NCI-H446 treated with DMSO at 0.1 percent for 48 hours (cell line): ENCODE measurements around the gene PALLD.
A peak's percentile ranks its signal among the peaks of the same experiment; 100 is the strongest.

Experiments used
- DNase-seq: peaks from one replicate; lab custom pipeline; 2025; lab: John Stamatoyannopoulos, UW

The PALLD gene

GRCh38 chr4:168648494-168648893 lies 151.6 kb downstream of the PALLD start:
- DNase-seq, result no peak

- DNase-seq, result no peak
These were observed 152.1 kb downstream of the PALLD start for GRCh38 chr4:168648929-168649328.

GRCh38 chr4:168651374-168651773 lies 154.5 kb downstream of the PALLD start:
- no peak for DNase-seq

- DNase-seq, result no peak
These were observed 155.0 kb downstream of the PALLD start for GRCh38 chr4:168651864-168652263.

GRCh38 chr4:168652755-168653154 lies 155.9 kb downstream of the PALLD start:
- DNase-seq, result no peak

GRCh38 chr4:168654104-168654847 lies 157.4 kb downstream of the PALLD start:
- no peak for DNase-seq

GRCh38 chr4:168654848-168655174 lies 158.0 kb downstream of the PALLD start:
- DNase-seq, result no peak

- no peak for DNase-seq
These were observed 158.3 kb downstream of the PALLD start for GRCh38 chr4:168655182-168655581.

GRCh38 chr4:168656055-168656660 lies 159.3 kb downstream of the PALLD start:
- peak; percentile 64 for DNase-seq

GRCh38 chr4:168656946-168657473 lies 160.2 kb downstream of the PALLD start:
- DNase-seq, result no peak

GRCh38 chr4:168658751-168659150 lies 161.9 kb downstream of the PALLD start:
- no peak for DNase-seq

- no peak for DNase-seq
These were observed 163.1 kb downstream of the PALLD start for GRCh38 chr4:168659741-168660465.

GRCh38 chr4:168662297-168662984 lies 165.6 kb downstream of the PALLD start:
- DNase-seq, result no peak

GRCh38 chr4:168664242-168664891 lies 167.5 kb downstream of the PALLD start:
- DNase-seq, result no peak

- DNase-seq, result no peak
These were observed 169.7 kb downstream of the PALLD start for GRCh38 chr4:168666531-168666930.

- no peak for DNase-seq
These were observed 170.5 kb downstream of the PALLD start for GRCh38 chr4:168667376-168667775.

- no peak for DNase-seq
These were observed 171.1 kb downstream of the PALLD start for GRCh38 chr4:168667921-168668320.

- no peak for DNase-seq
These were observed 176.6 kb downstream of the PALLD start for GRCh38 chr4:168673476-168673875.

- no peak for DNase-seq
These were observed 177.4 kb downstream of the PALLD start for GRCh38 chr4:168674077-168674747.

GRCh38 chr4:168674866-168675265 lies 178.0 kb downstream of the PALLD start:
- no peak for DNase-seq

GRCh38 chr4:168677063-168677462 lies 180.2 kb downstream of the PALLD start:
- no peak for DNase-seq
